Occipital lobe (tissue), 3 donors: ENCODE measurements around the gene ANKRD42. TPM values are rescaled to one million over a fixed set of nuclear protein-coding genes. Genes with fewer than 3 reads are reported as not detected.

Experiments
- DNase-seq: peaks from one replicate; lab custom pipeline; 2025; lab: John Stamatoyannopoulos, UW
- small RNA-seq: library from RNA; depleted of rRNA; stranded (forward); fragments of <200 nt; gene quantifications from one replicate; pipeline ENCODE3, GENCODE V24; 2014
- total RNA-seq: library from RNA; depleted of rRNA; stranded (reverse); fragments of >200 nt; gene quantifications from one replicate; pipeline ENCODE4 v1.2.3, GENCODE V29; 2014

The ANKRD42 gene
- total RNA-seq, 1 donor from 2014 or later: 7.3 TPM

GRCh38 chr11:83285771-83286528 lies 92.4 kb downstream of the ANKRD42 start, which contains the start of gene CCDC90B:
Gene CCDC90B, minus strand, starts transcription at chr11:83286367. Its CDS starts 395 bp downstream, at chr11:83285972.
- peak; percentile 95 for DNase-seq

- DNase-seq: no peak
Measured at GRCh38 chr11:83287631-83288030, 94.1 kb downstream of the ANKRD42 start.

- peak; percentile 24 for DNase-seq
Measured at GRCh38 chr11:83292709-83293456, 99.4 kb downstream of the ANKRD42 start.

- no peak for DNase-seq
Measured at GRCh38 chr11:83293457-83293774, 99.9 kb downstream of the ANKRD42 start.

- DNase-seq: no peak
Measured at GRCh38 chr11:83294208-83294607, 100.7 kb downstream of the ANKRD42 start.

Small RNA genes lying within 50 kb of the gene (small RNA-seq; reads per million reads assigned to genes)
- not detected for gene AP000873.5

Other genes with a start within 250 kb of the ANKRD42 start
- 47.3 TPM for gene RAB30, start 121.8 kb upstream of the ANKRD42 start, total RNA-seq
- 93.3 TPM for gene PCF11, start 36.6 kb upstream of the ANKRD42 start, total RNA-seq
- 166 TPM for gene CCDC90B, start 92.7 kb downstream of the ANKRD42 start, total RNA-seq